ENCODE results near the gene MT1F.

DNA sequence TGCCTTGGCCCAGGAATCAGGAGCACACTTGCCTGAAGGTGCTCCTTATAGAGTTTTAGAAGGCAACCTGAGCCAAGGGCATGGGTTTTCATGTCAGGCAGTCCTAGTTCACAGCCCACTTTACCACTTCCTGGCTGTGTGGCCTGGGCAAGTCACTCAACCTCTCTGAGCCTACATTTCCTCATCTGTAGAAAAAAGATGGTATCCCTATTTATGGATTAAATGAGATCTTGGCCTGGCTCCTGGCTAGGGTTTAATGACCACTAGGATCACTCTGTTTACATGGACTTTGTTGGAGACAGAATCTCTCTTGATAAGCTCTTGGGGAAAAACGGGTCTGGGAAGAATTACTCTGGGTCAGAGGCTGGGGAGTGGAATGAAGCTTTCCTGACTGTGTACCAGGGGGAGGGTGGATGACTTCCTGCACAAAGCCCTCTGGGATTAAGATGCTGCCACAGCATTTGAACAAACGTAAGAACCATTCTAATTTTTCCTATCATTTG, 47.1 kb upstream of the MT1F start:
- TF ChIP-seq POLR2A (IDR thresholded peaks at IDR 0.05; ENCODE audit: low read length) (no peak), GATA1 (IDR thresholded peaks at IDR 0.05; ENCODE audit: low read depth, low read length) (no peak)
